ENCODE results near the gene CYLD.

The CYLD gene

DNA sequence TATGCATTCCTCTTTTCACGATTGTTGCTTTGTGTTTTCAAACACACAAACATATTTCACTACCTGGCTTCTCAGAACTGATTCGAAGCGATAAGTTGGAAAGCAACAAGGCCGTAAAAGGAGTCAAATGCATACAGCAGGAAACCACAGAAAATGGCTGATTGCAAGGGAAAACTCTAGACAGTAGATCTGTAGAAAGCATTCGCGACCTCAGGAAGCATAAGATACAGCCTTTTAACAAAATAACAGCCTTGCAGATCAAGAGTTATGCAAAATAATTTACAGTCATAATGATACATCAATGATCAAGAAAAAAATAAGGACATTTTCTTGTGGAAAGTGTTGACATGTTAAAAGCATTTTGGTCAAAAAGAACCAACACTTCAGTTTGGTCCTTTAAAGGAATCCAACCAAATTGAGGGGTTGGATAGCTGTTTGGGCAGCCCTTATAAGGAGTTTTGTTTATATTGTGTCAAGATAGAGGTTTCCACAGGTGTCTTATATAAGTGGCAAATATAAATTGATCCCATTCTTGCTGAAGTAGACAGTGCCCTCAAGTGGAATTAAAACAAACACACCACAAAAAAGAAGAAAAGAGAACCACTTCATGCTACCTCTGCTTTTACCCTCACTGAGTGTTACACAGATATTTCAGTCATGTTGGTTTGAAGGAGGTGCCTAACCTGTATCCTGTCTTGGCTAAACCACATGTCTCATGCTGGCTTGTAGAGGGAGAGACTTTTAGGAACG lies 5.5 kb downstream of the CYLD start:
- Histone ChIP-seq H3K4me3 (peak overlapping the region; percentile 2), H3K27ac (no peak overlapping the region)
- DNase-seq (ENCODE audit: low spot score) = no peak
- TF ChIP-seq CTCF (IDR thresholded peaks at IDR 0.05) = no peak

DNA sequence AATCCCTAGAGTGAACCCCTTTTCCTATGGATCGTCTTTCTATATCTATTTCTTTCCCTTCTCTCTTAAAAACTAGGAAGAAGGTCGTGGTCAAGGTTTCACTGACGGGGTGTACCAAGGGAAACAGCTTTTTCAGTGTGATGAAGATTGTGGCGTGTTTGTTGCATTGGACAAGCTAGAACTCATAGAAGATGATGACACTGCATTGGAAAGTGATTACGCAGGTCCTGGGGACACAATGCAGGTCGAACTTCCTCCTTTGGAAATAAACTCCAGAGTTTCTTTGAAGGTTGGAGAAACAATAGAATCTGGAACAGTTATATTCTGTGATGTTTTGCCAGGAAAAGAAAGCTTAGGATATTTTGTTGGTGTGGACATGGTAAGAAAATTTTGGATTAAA lies 9.6 kb downstream of the CYLD start:
- no peak overlapping the region for H3K27ac ChIP-seq
- no peak for TF ChIP-seq CTCF (IDR thresholded peaks at IDR 0.05)
- no peak overlapping the region for H3K4me3 ChIP-seq
- no peak for DNase-seq (ENCODE audit: low spot score)

- Histone ChIP-seq H3K4me3 (no peak overlapping the region), H3K27ac (no peak overlapping the region)
- TF ChIP-seq CTCF (IDR thresholded peaks at IDR 0.05) = no peak
- DNase-seq (ENCODE audit: low spot score) = no peak
These were observed 10.8 kb downstream of the CYLD start for GRCh38 chr16:50752471-50753235.

DNA sequence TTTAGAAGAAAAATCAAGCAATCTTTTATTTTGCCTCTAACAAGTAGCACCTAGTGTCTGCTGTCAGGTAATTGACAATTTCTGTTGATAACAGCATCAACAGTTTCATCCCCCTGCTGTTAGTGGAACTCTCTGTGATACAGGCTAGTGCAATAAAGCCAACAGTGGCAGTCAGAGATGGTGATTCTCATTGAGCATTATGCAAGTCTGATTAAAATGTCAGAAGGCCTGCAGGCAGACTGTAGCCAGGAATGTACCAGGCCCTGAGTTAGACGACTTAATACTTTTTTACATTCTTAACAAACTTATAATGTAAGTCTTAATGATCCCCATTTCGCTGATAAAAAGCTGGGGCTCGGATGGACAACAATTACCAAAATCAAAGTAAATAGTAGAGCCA lies 14.6 kb downstream of the CYLD start:
- H3K4me3 ChIP-seq = no peak overlapping the region
- no peak for DNase-seq (ENCODE audit: low spot score)
- no peak for TF ChIP-seq CTCF (IDR thresholded peaks at IDR 0.05)
- H3K27ac ChIP-seq = no peak overlapping the region

DNA sequence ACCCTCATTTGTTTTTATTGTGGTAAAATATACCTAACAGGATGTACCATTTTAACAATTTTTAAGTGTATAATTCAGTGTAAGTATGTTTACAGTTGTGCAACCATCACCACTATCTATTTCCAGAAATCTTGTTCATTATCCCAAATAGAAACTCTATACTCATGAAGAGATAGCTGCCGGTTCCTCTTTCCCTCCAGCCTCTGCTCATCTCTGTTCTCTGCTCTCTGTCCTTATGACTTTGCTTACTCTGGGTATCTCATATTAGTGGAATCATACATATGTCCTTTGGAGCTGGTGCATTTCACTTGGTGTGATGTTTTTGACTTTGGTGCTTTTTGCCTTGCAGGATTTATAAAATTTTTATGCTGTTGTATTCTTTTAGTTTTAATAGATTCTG lies 19.4 kb downstream of the CYLD start:
- no peak for TF ChIP-seq CTCF (IDR thresholded peaks at IDR 0.05)
- no peak for DNase-seq (ENCODE audit: low spot score)
- Histone ChIP-seq H3K4me3 (no peak overlapping the region), H3K27ac (no peak overlapping the region)

GRCh38 chr16:50762241-50762640 lies 20.4 kb downstream of the CYLD start:
- Histone ChIP-seq H3K27ac (no peak overlapping the region), H3K4me3 (no peak overlapping the region)
- DNase-seq (ENCODE audit: low spot score) = no peak
- TF ChIP-seq CTCF (IDR thresholded peaks at IDR 0.05) = no peak

DNA sequence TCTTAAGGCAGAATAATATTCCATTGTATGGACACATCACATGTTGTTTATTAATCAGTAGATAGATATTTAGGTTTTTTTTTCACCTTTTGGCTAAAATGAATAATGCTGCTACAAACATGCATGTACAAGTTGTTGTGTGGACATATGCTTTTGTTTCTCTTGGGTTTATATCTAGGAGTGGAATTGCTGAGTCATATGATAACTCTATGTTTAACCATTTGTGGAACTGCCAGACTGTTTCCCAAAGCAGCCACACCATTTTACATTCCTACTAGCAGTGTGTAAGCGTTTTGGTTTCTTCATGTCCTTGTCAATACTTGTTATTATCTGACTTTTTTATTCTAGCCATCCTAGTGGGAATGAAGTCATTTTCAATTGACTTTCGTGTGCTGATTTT lies 21.3 kb downstream of the CYLD start:
- Histone ChIP-seq H3K27ac (no peak overlapping the region), H3K4me3 (no peak overlapping the region)
- TF ChIP-seq CTCF (IDR thresholded peaks at IDR 0.05) = no peak
- DNase-seq (ENCODE audit: low spot score) = no peak

Measured in coronary artery (tissue), 2 donors.